ENCODE measurements around the gene SH3BP5.

SH3BP5 gene

DNA sequence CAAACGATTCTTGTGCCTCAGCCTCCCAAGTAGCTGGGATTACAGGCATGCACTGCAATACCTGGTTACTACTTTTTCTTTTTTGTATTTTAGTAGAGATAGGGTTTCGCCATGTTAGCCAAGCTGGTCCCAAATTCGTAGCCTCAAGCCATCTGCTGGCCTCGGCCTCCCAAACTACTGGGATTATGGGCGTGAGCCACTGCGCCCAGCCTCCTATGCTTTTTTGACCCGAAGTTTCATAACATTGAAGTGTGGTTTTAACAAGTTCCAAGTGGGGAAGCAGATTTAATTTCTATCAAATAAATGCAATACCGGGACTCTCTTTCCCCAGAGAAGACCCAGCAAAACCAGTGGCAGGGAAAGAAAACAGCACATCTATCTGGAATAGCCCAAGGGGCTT, 13.7 kb downstream of the SH3BP5 start:
- H3K27me3 ChIP-seq (ENCODE audit: low read depth, low read length): no peaks in the 10 kb centered on the region
- TF ChIP-seq, protein P1, sequence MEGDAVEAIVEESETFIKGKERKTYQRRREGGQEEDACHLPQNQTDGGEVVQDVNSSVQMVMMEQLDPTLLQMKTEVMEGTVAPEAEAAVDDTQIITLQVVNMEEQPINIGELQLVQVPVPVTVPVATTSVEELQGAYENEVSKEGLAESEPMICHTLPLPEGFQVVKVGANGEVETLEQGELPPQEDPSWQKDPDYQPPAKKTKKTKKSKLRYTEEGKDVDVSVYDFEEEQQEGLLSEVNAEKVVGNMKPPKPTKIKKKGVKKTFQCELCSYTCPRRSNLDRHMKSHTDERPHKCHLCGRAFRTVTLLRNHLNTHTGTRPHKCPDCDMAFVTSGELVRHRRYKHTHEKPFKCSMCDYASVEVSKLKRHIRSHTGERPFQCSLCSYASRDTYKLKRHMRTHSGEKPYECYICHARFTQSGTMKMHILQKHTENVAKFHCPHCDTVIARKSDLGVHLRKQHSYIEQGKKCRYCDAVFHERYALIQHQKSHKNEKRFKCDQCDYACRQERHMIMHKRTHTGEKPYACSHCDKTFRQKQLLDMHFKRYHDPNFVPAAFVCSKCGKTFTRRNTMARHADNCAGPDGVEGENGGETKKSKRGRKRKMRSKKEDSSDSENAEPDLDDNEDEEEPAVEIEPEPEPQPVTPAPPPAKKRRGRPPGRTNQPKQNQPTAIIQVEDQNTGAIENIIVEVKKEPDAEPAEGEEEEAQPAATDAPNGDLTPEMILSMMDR (IDR thresholded peaks at IDR 0.05; ENCODE audit: low read depth, low read length): no peak
- no peak for TF ChIP-seq EZH2phosphoT487 (IDR thresholded peaks at IDR 0.05; ENCODE audit: low read depth)
- H3K9ac ChIP-seq (ENCODE audit: low read length): no peak overlapping the region
- H3K4me2 ChIP-seq (ENCODE audit: low read length): no peak overlapping the region
- no peak overlapping the region for H2AFZ ChIP-seq (ENCODE audit: low read depth, low read length)
- peaks cover 53% of the 10 kb centered on the region for H3K4me1 ChIP-seq (ENCODE audit: low read length)
- peaks cover 96% of the 10 kb centered on the region for H3K79me2 ChIP-seq (ENCODE audit: low read length)
- H3K4me3 ChIP-seq (ENCODE audit: low read length): no peak overlapping the region
- H3K9me3 ChIP-seq (ENCODE audit: insufficient read depth, low read length): no peaks in the 10 kb centered on the region
- no peak overlapping the region for H3K27ac ChIP-seq (ENCODE audit: low read length)
- peaks cover 46% of the 10 kb centered on the region for H3K36me3 ChIP-seq (replicated peaks; ENCODE audit: low read depth, low read length)
- peaks cover 91% of the 10 kb centered on the region for H4K20me1 ChIP-seq (ENCODE audit: insufficient read depth, low read length)

DNA sequence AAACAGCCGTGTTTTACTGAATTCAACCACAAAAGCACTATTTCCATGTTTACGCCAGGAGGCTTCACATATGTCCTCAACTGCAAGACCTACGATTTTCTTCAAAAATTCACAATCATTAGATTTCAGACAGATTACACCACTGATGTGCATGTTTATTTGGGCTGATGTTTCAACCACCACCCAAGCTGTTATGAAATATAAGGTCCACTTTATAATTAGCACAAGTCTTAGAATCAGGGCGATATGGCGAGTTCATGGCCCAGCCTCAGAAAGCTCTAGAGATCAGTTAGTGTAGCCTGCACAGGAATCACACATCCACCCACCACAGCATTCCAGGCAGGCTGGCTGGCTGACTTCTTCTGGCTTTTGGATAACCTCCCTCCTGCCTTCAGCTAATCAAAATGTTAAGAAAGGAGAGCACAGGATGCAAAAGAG, 15.4 kb downstream of the SH3BP5 start:
- Histone ChIP-seq H4K20me1 (ENCODE audit: insufficient read depth, low read length) (peaks cover 90% of the 10 kb centered on the region), H3K9ac (ENCODE audit: low read length) (no peak overlapping the region), H3K9me3 (ENCODE audit: insufficient read depth, low read length) (no peaks in the 10 kb centered on the region), H3K4me3 (ENCODE audit: low read length) (no peak overlapping the region), H3K4me2 (ENCODE audit: low read length) (no peak overlapping the region), H3K27me3 (ENCODE audit: low read depth, low read length) (no peaks in the 10 kb centered on the region), H3K79me2 (ENCODE audit: low read length) (peaks cover 96% of the 10 kb centered on the region), H3K27ac (ENCODE audit: low read length) (no peak overlapping the region), H3K36me3 (replicated peaks; ENCODE audit: low read depth, low read length) (peaks cover 49% of the 10 kb centered on the region), H3K4me1 (ENCODE audit: low read length) (peaks cover 57% of the 10 kb centered on the region), H2AFZ (ENCODE audit: low read depth, low read length) (no peak overlapping the region)
- TF ChIP-seq EZH2phosphoT487 (IDR thresholded peaks at IDR 0.05; ENCODE audit: low read depth): no peak
- TF ChIP-seq, protein P1 (IDR thresholded peaks at IDR 0.05; ENCODE audit: low read depth, low read length): no peak

DNA sequence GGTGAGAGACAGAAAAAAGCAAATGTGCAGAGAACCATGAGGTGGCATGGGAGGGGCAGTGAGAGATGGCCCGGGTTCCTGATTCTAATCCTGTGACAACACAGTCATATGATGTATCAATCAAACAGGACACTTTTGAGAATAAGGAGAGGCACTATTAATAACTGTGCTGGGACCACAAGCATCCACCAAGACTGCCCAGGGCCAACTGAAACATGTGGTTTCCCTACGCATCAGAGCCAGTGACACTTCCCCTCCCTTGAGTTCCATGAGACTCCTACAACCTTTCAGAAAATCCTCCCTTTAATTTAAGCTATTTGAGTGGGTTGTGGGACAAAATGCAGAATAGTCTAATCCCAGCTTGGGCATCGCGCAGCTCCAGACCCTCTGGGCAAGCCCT, 17.4 kb downstream of the SH3BP5 start:
- H3K4me3 ChIP-seq (ENCODE audit: low read length): no peak overlapping the region
- no peak overlapping the region for H3K9ac ChIP-seq (ENCODE audit: low read length)
- H3K4me1 ChIP-seq (ENCODE audit: low read length): peaks cover 61% of the 10 kb centered on the region
- no peaks in the 10 kb centered on the region for H3K27me3 ChIP-seq (ENCODE audit: low read depth, low read length)
- H3K9me3 ChIP-seq (ENCODE audit: insufficient read depth, low read length): no peaks in the 10 kb centered on the region
- H3K4me2 ChIP-seq (ENCODE audit: low read length): no peak overlapping the region
- TF ChIP-seq, protein P1 (IDR thresholded peaks at IDR 0.05; ENCODE audit: low read depth, low read length): no peak
- TF ChIP-seq EZH2phosphoT487 (IDR thresholded peaks at IDR 0.05; ENCODE audit: low read depth): no peak
- H3K36me3 ChIP-seq (replicated peaks; ENCODE audit: low read depth, low read length): peaks cover 52% of the 10 kb centered on the region
- peaks cover 89% of the 10 kb centered on the region for H4K20me1 ChIP-seq (ENCODE audit: insufficient read depth, low read length)
- no peak overlapping the region for H3K27ac ChIP-seq (ENCODE audit: low read length)
- H3K79me2 ChIP-seq (ENCODE audit: low read length): peaks cover 96% of the 10 kb centered on the region
- H2AFZ ChIP-seq (ENCODE audit: low read depth, low read length): no peak overlapping the region

DNA sequence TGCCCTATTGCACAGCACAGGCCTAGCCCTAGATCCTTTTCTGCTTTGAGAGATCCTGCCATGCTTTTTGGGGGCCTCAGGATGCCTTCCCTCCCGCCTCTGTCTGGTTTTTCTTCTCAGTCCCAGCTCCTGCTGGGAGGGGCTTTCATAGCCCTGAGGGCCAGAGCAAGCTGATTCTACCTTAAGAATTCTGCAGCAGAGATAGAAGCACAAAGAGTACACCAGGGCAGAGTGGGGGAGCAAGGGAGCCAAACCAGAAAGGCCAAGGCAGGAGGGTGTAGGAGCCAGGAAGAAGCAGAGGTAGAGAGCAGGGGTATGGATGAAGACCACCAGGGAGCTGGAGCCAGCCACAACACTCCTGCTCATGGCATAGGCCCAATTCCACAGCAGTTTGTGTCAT, 18.1 kb downstream of the SH3BP5 start:
- Histone ChIP-seq H3K4me1 (ENCODE audit: low read length) (peaks cover 57% of the 10 kb centered on the region), H3K4me3 (ENCODE audit: low read length) (no peak overlapping the region), H3K79me2 (ENCODE audit: low read length) (peaks cover 96% of the 10 kb centered on the region), H3K9me3 (ENCODE audit: insufficient read depth, low read length) (no peaks in the 10 kb centered on the region), H3K27me3 (ENCODE audit: low read depth, low read length) (no peaks in the 10 kb centered on the region), H3K36me3 (replicated peaks; ENCODE audit: low read depth, low read length) (peaks cover 52% of the 10 kb centered on the region), H2AFZ (ENCODE audit: low read depth, low read length) (no peak overlapping the region), H3K4me2 (ENCODE audit: low read length) (no peak overlapping the region), H4K20me1 (ENCODE audit: insufficient read depth, low read length) (peaks cover 89% of the 10 kb centered on the region), H3K27ac (ENCODE audit: low read length) (no peak overlapping the region), H3K9ac (ENCODE audit: low read length) (no peak overlapping the region)
- no peak for TF ChIP-seq EZH2phosphoT487 (IDR thresholded peaks at IDR 0.05; ENCODE audit: low read depth)
- TF ChIP-seq, protein P1 (IDR thresholded peaks at IDR 0.05; ENCODE audit: low read depth, low read length): no peak
